Activated naive CD4-positive, alpha-beta T cell treated with anti-CD3 and anti-CD28 coated beads, Interleukin-2, amount 10 ng/mL, durations not matched to agents 7 days and 5 days (primary cell): ENCODE data around the gene RDX.
"Not testable (repeated sequence)": the region's sequence is repeated elsewhere in the genome, so short reads cannot be mapped to it uniquely, and the experiment has no call there.

Experiments
- CTCF ChIA-PET: fragments of 350-600 bp; sonication (Branson Sonifier 250); formaldehyde crosslinking; loops from one replicate; lab custom pipeline; 2021; ENCODE audit warnings: antibody characterized with exemption; lab: Charles Lee
- DNase-seq: peaks from one replicate; pipeline ENCODE4 v3.0.0-alpha.2; 2020
- H3K27ac Mint-ChIP-seq: one replicate; pipeline ENCODE4 v1.8.0; 2021; ENCODE audit warnings: mild to moderate bottlenecking, moderate library complexity, mixed read lengths
- H3K27me3 Mint-ChIP-seq: one replicate; pipeline ENCODE4 v1.8.0; 2021; ENCODE audit warnings: mild to moderate bottlenecking, mixed read lengths
- H3K36me3 Mint-ChIP-seq: one replicate; pipeline ENCODE4 v1.8.0; 2021; ENCODE audit warnings: mixed read lengths
- H3K4me1 Mint-ChIP-seq: one replicate; pipeline ENCODE4 v1.8.0; 2021; ENCODE audit warnings: mixed read lengths
- H3K4me3 Mint-ChIP-seq: one replicate; pipeline ENCODE4 v1.8.0; 2021; ENCODE audit warnings: mild to moderate bottlenecking, moderate library complexity, mixed read lengths
- H3K9me3 Mint-ChIP-seq: one replicate; pipeline ENCODE4 v1.8.0; 2021; ENCODE audit warnings: mixed read lengths

Gene RDX

GRCh38 chr11:110230377-110230776, 66.0 kb downstream of the RDX start:
- CTCF ChIA-PET: interaction anchor here (1.5 kb wide), 1 partner anchor 29 kb away, joined by 5 read pairs; no protein-coding TSS in a partner anchor

GRCh38 chr11:110219006-110219785, 77.2 kb downstream of the RDX start:
- DNase-seq: no peak
- Mint-ChIP-seq H3K4me1 (no peaks in the 10 kb centered on the region), H3K4me3 (no peak overlapping the region), H3K27ac (peak overlapping the region; percentile 13), H3K9me3 (no peaks in the 10 kb centered on the region), H3K36me3 (peaks cover 13% of the 10 kb centered on the region), H3K27me3 (no peaks in the 10 kb centered on the region)
- CTCF ChIA-PET: no interaction called here

More at GRCh38 chr11:110230377-110230776, 66.0 kb downstream of the RDX start:
- Mint-ChIP-seq H3K9me3 (no peaks in the 10 kb centered on the region), H3K4me3 (no peak overlapping the region), H3K36me3 (peaks cover 33% of the 10 kb centered on the region), H3K4me1 (no peaks in the 10 kb centered on the region), H3K27ac (no peak overlapping the region), H3K27me3 (no peaks in the 10 kb centered on the region)
- no peak for DNase-seq

GRCh38 chr11:110217936-110218335, 78.5 kb downstream of the RDX start:
- Mint-ChIP-seq H3K9me3 (no peaks in the 10 kb centered on the region), H3K36me3 (peaks cover 13% of the 10 kb centered on the region), H3K27me3 (no peaks in the 10 kb centered on the region), H3K4me3 (no peak overlapping the region), H3K4me1 (no peaks in the 10 kb centered on the region), H3K27ac (no peak overlapping the region)
- CTCF ChIA-PET: no interaction called here
- DNase-seq: no peak

- CTCF ChIA-PET: interaction anchor here (0.7 kb wide), 1 partner anchor 16 kb away, joined by 3 read pairs; no protein-coding TSS in a partner anchor
- peaks cover 13% of the 10 kb centered on the region for H3K36me3 Mint-ChIP-seq
- no peak overlapping the region for H3K27ac Mint-ChIP-seq
These were observed 79.1 kb downstream of the RDX start for GRCh38 chr11:110217223-110217877.

DNA sequence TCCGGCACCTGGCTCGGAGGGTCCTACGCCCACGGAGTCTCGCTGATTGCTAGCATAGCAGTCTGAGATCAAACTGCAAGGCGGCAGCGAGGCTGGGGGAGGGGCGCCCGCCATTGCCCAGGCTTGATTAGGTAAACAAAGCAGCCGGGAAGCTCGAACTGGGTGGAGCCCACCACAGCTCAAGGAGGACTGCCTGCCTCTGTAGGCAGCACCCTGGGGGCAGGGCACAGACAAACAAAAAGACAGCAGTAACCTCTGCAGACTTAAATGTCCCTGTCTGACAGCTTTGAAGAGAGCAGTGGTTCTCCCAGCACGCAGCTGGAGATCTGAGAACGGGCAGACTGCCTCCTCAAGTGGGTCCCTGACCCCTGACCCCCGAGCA, 87.1 kb downstream of the RDX start:
- H3K27ac Mint-ChIP-seq, H3K4me1 Mint-ChIP-seq: not testable (repeated sequence)
- CTCF ChIA-PET: interaction anchor here (1.0 kb wide), 1 partner anchor 167 kb away, joined by 3 read pairs; no protein-coding TSS in a partner anchor

More at GRCh38 chr11:110217223-110217877, 79.1 kb downstream of the RDX start:
- DNase-seq: no peak
- no peaks in the 10 kb centered on the region for H3K9me3 Mint-ChIP-seq
- H3K4me1 Mint-ChIP-seq: no peaks in the 10 kb centered on the region
- H3K4me3 Mint-ChIP-seq: no peak overlapping the region
- no peaks in the 10 kb centered on the region for H3K27me3 Mint-ChIP-seq

GRCh38 chr11:110208678-110209312, 87.6 kb downstream of the RDX start:
- CTCF ChIA-PET: interaction anchor here (1.0 kb wide), 1 partner anchor 167 kb away, joined by 3 read pairs; no protein-coding TSS in a partner anchor
- not testable (repeated sequence) for H3K27me3 Mint-ChIP-seq

More for the DNA sequence above, 87.1 kb downstream of the RDX start:
- not testable (repeated sequence) for H3K9me3 Mint-ChIP-seq, H3K36me3 Mint-ChIP-seq, H3K27me3 Mint-ChIP-seq
- DNase-seq: peak; percentile 48
- peak overlapping the region; percentile 65 for H3K4me3 Mint-ChIP-seq

DNA sequence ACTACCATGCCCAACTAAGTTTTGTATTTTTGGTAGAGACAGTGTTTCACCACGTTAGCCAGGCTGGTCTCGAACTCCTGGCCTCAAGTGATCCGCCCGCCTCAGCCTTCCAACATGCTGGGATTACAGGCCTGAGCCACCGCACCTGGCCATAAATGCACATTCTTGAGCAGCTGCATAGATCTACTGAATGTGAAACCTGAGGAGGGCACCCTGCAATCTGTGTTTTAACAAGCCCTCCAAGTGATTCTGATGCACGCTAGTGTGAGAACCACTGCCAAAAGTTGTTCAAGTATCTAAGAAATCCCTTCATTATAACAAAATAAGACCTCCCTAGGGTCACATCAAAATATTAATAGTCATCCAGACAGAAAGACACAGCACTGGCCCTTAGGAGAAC, 89.3 kb downstream of the RDX start:
- CTCF ChIA-PET: interaction anchor here (1.3 kb wide), 1 partner anchor 170 kb away, joined by 3 read pairs; no protein-coding TSS in a partner anchor
- no peak for DNase-seq
- H3K4me3 Mint-ChIP-seq: no peak overlapping the region
- H3K27me3 Mint-ChIP-seq: peaks cover 4% of the 10 kb centered on the region
- H3K36me3 Mint-ChIP-seq: no peaks in the 10 kb centered on the region
- H3K9me3 Mint-ChIP-seq: no peaks in the 10 kb centered on the region
- H3K4me1 Mint-ChIP-seq: no peaks in the 10 kb centered on the region
- H3K27ac Mint-ChIP-seq: no peak overlapping the region

More at GRCh38 chr11:110208678-110209312, 87.6 kb downstream of the RDX start:
- not testable (repeated sequence) for H3K27ac Mint-ChIP-seq, H3K9me3 Mint-ChIP-seq, H3K4me1 Mint-ChIP-seq, H3K36me3 Mint-ChIP-seq
- DNase-seq: peak; percentile 26
- peak overlapping the region; percentile 65 for H3K4me3 Mint-ChIP-seq

GRCh38 chr11:110200836-110201235, 95.6 kb downstream of the RDX start:
- Mint-ChIP-seq H3K4me3 (no peak overlapping the region), H3K36me3 (no peaks in the 10 kb centered on the region), H3K27me3 (peaks cover 4% of the 10 kb centered on the region), H3K4me1 (no peaks in the 10 kb centered on the region), H3K9me3 (no peaks in the 10 kb centered on the region), H3K27ac (no peak overlapping the region)
- DNase-seq: no peak
- CTCF ChIA-PET: interaction anchor here (0.7 to 6.3 kb wide), 27 partner anchors 10 to 256 kb away, joined by 3 to 89 read pairs (median 5); partner anchors contain the start of gene FDX1

DNA sequence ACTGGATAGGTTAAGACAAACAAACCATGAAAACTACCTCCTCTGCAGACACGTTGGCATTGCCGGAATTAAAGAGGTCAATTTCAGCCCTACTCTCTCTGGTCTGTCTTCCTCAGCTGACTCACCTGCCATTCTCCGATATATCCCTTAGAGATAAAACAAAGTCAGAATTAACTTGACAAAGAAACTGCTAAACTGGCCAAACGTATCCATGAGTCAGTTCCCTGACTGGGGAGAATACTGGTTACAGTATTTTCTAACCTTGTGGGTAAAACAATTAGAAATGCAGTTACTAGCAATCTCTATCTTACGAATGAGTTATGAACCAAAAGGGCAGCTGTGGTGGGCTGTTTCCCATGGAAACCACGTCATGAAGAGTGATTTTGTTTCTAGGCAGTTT, 96.2 kb downstream of the RDX start:
- Mint-ChIP-seq H3K27ac (no peak overlapping the region), H3K4me1 (no peaks in the 10 kb centered on the region), H3K9me3 (no peaks in the 10 kb centered on the region), H3K4me3 (no peak overlapping the region), H3K27me3 (peaks cover 5% of the 10 kb centered on the region), H3K36me3 (no peaks in the 10 kb centered on the region)
- no peak for DNase-seq
- CTCF ChIA-PET: interaction anchor here (0.8 to 6.3 kb wide), 13 partner anchors 9 to 247 kb away, joined by 3 to 89 read pairs (median 5); partner anchors contain the start of gene FDX1

GRCh38 chr11:110199184-110199981, 97.0 kb downstream of the RDX start:
- Mint-ChIP-seq H3K36me3 (no peaks in the 10 kb centered on the region), H3K9me3 (no peaks in the 10 kb centered on the region), H3K27ac (no peak overlapping the region), H3K4me1 (no peaks in the 10 kb centered on the region), H3K4me3 (no peak overlapping the region), H3K27me3 (peaks cover 4% of the 10 kb centered on the region)
- CTCF ChIA-PET: interaction anchor here (1.1 to 6.3 kb wide), 6 partner anchors 14 to 233 kb away, joined by 3 to 89 read pairs (median 28); partner anchors contain the start of gene FDX1
- no peak for DNase-seq

GRCh38 chr11:110198031-110198729, 98.2 kb downstream of the RDX start:
- no peaks in the 10 kb centered on the region for H3K4me1 Mint-ChIP-seq
- H3K27ac Mint-ChIP-seq: no peak overlapping the region
- no peaks in the 10 kb centered on the region for H3K36me3 Mint-ChIP-seq
- H3K4me3 Mint-ChIP-seq: no peak overlapping the region
- CTCF ChIA-PET: interaction anchor here (1.6 to 6.3 kb wide), 3 partner anchors 169 to 234 kb away, joined by 3 to 89 read pairs (median 63); partner anchors contain the start of gene FDX1
- no peak for DNase-seq
- H3K9me3 Mint-ChIP-seq: no peaks in the 10 kb centered on the region
- peaks cover 11% of the 10 kb centered on the region for H3K27me3 Mint-ChIP-seq

DNA sequence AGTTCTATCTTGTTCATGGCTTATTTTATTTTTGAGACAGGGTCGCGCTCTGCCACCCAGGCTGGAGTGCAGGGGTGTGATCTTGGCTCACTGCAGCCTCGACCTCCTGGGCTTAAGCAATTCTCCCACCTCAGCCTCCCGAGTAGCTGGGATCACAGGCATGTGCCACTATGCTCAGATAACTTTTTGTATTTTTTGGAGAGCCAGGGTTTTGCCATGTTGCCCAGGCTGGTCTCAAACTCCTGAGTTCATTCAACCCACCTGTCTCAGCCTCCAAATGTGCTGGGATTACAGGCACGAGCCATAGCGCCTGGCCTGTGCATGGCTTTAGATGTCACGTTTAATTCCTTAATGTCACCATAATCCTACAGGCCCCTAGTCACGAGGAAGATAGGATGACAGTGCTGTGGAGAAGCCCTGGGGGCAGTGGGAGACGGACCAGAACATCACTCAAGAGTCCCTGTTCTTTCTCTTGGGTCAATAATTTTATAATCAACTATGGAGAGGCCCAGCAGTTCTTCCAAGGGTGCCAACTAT, 99.5 kb downstream of the RDX start:
- peaks cover 11% of the 10 kb centered on the region for H3K4me1 Mint-ChIP-seq
- H3K27me3 Mint-ChIP-seq: peaks cover 11% of the 10 kb centered on the region
- CTCF ChIA-PET: interaction anchor here (0.5 to 6.3 kb wide), 3 partner anchors 50 to 235 kb away, joined by 3 to 89 read pairs (median 63); partner anchors contain the start of gene FDX1
- no peaks in the 10 kb centered on the region for H3K36me3 Mint-ChIP-seq
- H3K9me3 Mint-ChIP-seq: no peaks in the 10 kb centered on the region
- H3K4me3 Mint-ChIP-seq: no peak overlapping the region
- DNase-seq: no peak
- no peak overlapping the region for H3K27ac Mint-ChIP-seq
